22Rv1 (cell line): ENCODE results near the gene ADORA1.

ENCODE experiments used
- H3K27ac ChIP-seq: fragments of 450-650 bp; 2 replicates; pipeline ENCODE4 v1.5.1; 2017
- ZFX ChIP-seq: fragments of 450-650 bp; IDR thresholded peaks from 2 replicates; pipeline ENCODE4 v1.6.1; 2017; ENCODE audit warnings: antibody characterized with exemption, borderline replicate concordance
- TF ChIP-seq, protein P1 (sequence below): fragments of 450-650 bp; IDR thresholded peaks from 2 replicates; pipeline ENCODE4 v1.5.1; 2017; ENCODE audit warnings: mild to moderate bottlenecking

ADORA1 gene

DNA sequence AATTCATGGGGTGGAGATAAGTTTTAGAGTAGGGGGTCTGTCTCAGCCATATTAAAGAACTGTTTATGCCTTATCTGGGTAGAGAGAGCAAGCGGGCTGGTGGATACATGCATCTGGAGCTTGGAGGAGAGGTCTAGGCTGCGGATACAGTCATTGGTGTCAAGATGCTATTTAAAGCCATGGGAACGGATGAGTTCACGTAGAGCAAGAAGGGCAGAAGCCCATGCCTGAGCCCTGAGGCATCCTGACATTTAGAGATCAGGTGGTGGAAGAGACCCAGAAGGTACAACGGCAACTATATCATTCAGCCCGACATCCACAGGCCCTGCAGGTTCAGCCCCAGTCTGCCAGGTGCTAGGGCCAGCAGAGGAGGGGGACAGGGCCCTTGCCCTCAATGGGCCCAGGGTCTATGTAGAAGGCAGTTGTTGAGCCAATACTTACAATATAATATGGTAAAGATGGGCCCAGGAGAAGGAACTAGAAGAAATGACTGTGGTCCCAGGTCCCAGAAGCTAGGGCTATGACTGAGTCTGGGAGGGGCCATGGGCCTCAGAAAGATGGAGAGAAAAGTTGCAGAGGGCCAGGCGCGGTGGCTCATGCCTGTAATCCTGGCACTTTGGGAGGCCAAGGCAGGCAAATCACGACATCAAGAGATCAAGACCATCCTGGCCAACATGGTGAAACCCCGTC, 74.1 kb downstream of the ADORA1 start:
- H3K27ac ChIP-seq, result no peak overlapping the region
- TF ChIP-seq, protein P1, sequence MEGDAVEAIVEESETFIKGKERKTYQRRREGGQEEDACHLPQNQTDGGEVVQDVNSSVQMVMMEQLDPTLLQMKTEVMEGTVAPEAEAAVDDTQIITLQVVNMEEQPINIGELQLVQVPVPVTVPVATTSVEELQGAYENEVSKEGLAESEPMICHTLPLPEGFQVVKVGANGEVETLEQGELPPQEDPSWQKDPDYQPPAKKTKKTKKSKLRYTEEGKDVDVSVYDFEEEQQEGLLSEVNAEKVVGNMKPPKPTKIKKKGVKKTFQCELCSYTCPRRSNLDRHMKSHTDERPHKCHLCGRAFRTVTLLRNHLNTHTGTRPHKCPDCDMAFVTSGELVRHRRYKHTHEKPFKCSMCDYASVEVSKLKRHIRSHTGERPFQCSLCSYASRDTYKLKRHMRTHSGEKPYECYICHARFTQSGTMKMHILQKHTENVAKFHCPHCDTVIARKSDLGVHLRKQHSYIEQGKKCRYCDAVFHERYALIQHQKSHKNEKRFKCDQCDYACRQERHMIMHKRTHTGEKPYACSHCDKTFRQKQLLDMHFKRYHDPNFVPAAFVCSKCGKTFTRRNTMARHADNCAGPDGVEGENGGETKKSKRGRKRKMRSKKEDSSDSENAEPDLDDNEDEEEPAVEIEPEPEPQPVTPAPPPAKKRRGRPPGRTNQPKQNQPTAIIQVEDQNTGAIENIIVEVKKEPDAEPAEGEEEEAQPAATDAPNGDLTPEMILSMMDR, result no peak
- no peak for TF ChIP-seq ZFX

DNA sequence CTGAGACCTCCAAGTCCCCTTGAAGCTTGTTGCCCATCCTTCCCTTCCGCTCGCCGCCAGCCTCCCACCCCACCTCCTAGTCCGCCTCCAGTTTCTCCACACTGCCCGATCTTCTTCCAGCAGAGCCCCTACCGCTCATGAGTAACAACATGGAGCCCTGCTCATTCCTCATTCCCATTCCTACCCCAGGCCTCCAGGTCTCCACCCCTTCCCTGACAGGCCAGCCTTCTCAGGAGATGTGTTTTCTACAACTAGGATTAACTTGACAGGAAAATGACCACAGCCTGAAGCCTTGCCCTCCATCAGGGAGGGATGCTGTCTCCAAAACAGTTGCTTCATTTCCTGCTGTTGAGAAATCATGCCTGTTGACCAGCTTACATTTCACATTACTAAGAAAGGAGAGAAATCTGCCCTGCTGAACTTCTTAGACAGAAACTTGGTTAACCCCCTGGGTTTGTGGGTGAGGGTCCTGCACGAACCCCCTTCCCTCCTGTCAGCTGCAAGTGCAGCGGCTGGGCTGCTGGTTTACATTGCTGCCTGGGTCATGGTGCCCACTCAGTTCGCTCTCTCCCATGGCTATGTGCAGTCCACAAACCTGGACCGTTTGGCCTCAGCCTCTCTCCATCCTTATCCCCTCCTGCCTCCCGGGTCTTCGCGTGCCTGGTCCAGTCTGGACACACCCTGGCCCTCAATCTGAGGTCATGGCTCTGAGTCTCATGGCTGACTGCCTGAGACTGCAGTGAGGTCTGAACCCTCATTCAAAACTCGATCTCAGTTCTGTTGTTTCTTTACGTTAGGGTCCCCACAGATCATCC, 75.1 kb downstream of the ADORA1 start:
- no peak overlapping the region for H3K27ac ChIP-seq
- no peak for TF ChIP-seq ZFX
- TF ChIP-seq, protein P1, result no peak

- H3K27ac ChIP-seq, result no peak overlapping the region
- TF ChIP-seq ZFX, result no peak
- TF ChIP-seq, protein P1, result no peak
Observed at GRCh38 chr1:203204756-203205155, 77.2 kb downstream of the ADORA1 start.

GRCh38 chr1:203206129-203206687, 78.7 kb downstream of the ADORA1 start:
- no peak for TF ChIP-seq ZFX
- TF ChIP-seq, protein P1, result no peak

DNA sequence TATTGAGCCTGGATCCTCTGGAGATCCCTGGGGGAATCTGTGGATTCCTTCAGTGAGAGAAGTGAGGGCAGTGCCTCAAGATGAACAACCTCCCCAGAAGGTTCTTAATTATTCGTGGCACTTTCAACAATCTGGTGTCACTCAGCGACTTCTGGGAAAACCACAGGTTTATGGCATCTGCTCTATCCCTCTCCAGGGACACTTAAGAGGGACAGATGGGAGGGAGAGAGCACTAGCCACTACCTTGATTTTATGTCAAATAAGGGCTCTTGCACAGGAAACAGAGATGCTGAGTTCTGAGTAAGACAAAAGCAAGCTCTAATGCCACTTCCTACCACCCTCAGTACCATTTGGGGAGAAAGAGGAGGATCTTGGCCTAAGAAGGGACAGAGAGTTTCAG, 80.2 kb downstream of the ADORA1 start:
- H3K27ac ChIP-seq, result no peak overlapping the region
- no peak for TF ChIP-seq ZFX
- TF ChIP-seq, protein P1, result no peak

More at GRCh38 chr1:203206129-203206687, 78.7 kb downstream of the ADORA1 start:
- no peak overlapping the region for H3K27ac ChIP-seq

- no peak for TF ChIP-seq ZFX
- TF ChIP-seq, protein P1, result no peak
- no peak overlapping the region for H3K27ac ChIP-seq
Observed at GRCh38 chr1:203208181-203208580, 80.7 kb downstream of the ADORA1 start.
